Measurements from ENCODE around the gene CLEC11A.
"Not testable (repeated sequence)": the region's sequence is repeated elsewhere in the genome, so short reads cannot be mapped to it uniquely, and the experiment has no call there.

GRCh38 chr19:50761501-50761900 lies 38.3 kb downstream of the CLEC11A start:
- TF ChIP-seq EZH2 (IDR thresholded peaks at IDR 0.05; ENCODE audit: insufficient read depth, poor library complexity, severe bottlenecking); EZH2phosphoT487 (IDR thresholded peaks at IDR 0.05; ENCODE audit: insufficient read depth, low read depth): not testable (repeated sequence)

Measured in GM23248 (cell line).